SK-N-MC (cell line): ENCODE results near the gene KMT5B.

ENCODE experiments used
- EZH2 ChIP-seq: fragments of 200-600 bp; sonication (generic); IDR thresholded peaks from one replicate; pipeline ENCODE4 v1.6.1; 2017; ENCODE audit warnings: antibody characterized with exemption
- FOXP2 ChIP-seq: optimal IDR thresholded peaks from 2 replicates; pipeline ENCODE3; 2011; ENCODE audit warnings: mild to moderate bottlenecking, moderate library complexity; ENCODE audit not compliant: insufficient read depth; ENCODE audit errors: extremely low read length, control extremely low read depth

GRCh38 chr11:68166969-68167368 lies 46.1 kb downstream of the KMT5B start:
- no peak for TF ChIP-seq FOXP2
- TF ChIP-seq EZH2: no peak
